ENCODE measurements around the gene YBX2.

DNA sequence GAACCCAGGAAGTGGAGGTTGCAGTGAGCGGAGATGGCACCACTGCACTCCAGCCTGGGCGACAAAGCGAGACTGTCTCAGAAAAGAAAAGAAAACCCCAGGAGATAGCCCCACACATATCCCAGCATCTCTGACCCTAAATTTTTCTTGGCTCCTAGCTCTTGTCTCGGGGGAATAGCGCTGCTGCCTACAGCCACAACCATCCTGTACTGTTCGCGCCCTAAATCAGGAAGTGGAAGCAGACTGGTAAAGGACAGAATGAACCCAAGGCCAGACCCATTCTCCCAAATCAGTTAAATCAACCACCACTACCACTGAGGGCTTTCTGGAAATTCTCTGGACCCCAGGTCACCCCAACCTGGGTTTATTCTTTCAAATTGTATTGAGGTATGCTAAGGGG lies 44.6 kb downstream of the YBX2 start:
- no peak for TF ChIP-seq EZH2 (IDR thresholded peaks at IDR 0.05; ENCODE audit: low read length, missing control alignments)
- no peak for TF ChIP-seq CTCF (conservative IDR thresholded peaks at IDR 0.05 in 1 of 2, IDR thresholded peaks at IDR 0.05 in 1 of 2; ENCODE audit: low read depth in 1 of 2, low read length in 2 of 2)

Measured in fibroblast of lung (primary cell).